ENCODE results near the gene MDM4.

DNA sequence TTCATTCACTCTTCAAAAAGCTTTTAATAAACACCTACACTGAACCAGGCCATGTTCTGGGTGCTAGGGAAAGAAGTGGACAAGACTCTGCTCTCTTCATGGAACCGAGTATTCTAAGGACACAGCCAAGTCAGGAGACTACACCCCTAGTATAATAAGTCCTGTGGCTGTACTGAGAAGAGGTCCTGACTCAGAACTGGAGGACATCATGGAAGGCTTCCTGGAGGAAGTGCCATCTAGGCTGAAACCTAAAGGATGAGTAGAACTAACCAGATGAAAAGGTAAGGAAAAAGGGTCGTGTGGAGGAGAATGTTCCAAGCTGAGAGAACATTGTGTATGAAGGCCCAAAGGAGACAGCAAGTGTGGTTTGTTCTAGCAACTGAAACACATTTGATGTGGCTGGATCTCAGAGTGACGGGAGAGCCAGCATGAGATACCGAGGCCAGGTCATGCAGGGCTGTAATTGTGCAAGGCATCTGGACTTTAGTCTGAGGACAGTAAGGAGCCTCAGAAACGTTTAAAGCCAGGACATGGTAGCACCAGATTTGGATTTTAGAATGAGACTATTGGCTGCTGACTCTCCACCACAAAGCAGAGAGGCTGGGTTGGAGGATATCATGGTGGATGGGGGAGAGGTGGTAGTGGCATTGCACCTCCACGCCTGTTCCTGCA is 86.8 kb downstream of the MDM4 start:
- TF ChIP-seq, protein P1, sequence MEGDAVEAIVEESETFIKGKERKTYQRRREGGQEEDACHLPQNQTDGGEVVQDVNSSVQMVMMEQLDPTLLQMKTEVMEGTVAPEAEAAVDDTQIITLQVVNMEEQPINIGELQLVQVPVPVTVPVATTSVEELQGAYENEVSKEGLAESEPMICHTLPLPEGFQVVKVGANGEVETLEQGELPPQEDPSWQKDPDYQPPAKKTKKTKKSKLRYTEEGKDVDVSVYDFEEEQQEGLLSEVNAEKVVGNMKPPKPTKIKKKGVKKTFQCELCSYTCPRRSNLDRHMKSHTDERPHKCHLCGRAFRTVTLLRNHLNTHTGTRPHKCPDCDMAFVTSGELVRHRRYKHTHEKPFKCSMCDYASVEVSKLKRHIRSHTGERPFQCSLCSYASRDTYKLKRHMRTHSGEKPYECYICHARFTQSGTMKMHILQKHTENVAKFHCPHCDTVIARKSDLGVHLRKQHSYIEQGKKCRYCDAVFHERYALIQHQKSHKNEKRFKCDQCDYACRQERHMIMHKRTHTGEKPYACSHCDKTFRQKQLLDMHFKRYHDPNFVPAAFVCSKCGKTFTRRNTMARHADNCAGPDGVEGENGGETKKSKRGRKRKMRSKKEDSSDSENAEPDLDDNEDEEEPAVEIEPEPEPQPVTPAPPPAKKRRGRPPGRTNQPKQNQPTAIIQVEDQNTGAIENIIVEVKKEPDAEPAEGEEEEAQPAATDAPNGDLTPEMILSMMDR (IDR thresholded peaks at IDR 0.05), result no peak
- no peak for TF ChIP-seq EZH2 (IDR thresholded peaks at IDR 0.05; ENCODE audit: borderline replicate concordance, insufficient read depth, low read depth, low read length, poor library complexity, severe bottlenecking)
